NCI-H774 (cell line): ENCODE results near the gene AQP12A.

ENCODE experiments used
- DNase-seq: peaks from one replicate; lab custom pipeline; 2025; lab: John Stamatoyannopoulos, UW

Gene AQP12A

GRCh38 chr2:240708457-240708856 is 16.8 kb downstream of the AQP12A start:
- DNase-seq: no peak

- no peak for DNase-seq
These were observed 19.6 kb downstream of the AQP12A start for GRCh38 chr2:240711296-240711695.

DNA sequence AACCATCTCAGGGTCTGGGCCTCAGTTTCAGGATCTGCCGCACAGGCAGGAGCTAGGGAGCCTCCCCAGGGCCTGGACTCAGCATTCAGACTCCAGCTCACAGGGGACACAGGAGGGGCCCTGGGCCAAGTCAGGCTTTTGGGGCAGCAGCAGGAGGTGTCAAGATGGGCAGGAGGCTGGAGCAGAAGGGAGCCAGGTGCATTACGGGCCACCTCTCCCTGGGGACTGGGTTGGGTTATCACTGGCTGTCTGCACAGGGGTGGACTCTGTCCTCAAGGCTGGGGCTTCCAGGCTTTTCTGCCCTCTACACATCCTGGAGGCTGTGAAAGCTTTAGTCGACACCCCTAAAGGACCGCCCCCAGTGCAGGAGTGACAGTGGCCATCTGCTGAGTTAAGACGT is 20.0 kb downstream of the AQP12A start:
- DNase-seq: no peak

DNA sequence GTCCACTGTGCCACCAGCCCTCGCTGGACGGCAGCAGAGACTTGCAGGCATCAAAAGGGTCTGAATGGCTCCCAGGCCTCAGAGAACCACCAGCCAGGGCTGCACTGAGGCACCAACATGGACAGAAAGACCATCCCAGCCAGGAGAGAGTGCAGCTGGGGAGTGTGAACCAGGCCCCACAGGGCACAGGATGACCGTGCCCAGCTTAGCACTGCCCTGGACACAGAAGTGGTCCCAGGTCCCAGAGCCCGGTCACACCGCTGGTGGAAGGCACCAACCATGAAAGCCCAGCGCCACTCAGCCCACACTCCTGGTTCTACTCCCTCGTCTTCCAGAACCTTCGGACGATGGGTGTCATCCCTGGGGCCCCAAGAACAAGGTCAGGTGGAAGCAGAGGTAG is 20.5 kb downstream of the AQP12A start:
- no peak for DNase-seq

GRCh38 chr2:240713071-240713927 is 21.6 kb downstream of the AQP12A start:
- DNase-seq: no peak

DNA sequence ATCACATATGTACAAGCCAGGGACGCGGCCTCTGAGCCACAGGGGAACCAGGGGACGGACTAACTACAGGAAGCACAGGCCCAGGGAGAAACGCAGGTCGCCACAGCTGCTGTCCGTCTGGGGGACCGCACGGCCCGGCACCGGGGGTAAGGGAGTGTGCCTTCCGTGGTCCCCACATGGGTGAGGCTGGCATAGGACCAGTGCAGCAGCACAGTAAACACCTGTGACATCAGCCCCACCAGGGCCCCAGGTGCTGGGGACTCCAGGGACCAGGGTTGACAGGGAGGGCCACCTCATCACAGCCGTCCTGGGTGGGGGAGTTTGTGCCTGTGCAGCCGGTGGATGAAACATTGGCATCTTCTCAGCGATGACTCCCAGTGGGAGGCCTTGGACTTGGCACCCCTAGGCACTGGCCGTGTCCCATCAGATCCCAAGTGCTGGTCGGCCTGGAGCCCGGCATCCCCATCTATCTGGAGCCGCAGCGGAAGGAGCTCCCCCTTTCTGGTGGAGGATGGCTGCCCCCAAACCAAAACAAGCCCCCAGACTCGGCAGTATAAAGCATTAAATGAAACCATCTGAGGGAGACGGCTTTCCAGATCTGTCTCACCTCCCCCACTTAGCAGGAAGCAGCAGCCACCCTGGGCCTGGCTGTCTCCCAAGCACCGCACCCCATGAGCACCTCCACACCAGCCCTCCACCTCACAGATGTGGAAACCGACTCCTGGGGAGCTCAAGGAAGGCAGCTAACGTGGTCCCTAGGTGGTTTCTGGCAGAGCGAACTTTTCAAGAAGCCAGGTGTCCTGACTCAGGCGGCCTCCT is 22.5 kb downstream of the AQP12A start:
- DNase-seq: no peak

DNA sequence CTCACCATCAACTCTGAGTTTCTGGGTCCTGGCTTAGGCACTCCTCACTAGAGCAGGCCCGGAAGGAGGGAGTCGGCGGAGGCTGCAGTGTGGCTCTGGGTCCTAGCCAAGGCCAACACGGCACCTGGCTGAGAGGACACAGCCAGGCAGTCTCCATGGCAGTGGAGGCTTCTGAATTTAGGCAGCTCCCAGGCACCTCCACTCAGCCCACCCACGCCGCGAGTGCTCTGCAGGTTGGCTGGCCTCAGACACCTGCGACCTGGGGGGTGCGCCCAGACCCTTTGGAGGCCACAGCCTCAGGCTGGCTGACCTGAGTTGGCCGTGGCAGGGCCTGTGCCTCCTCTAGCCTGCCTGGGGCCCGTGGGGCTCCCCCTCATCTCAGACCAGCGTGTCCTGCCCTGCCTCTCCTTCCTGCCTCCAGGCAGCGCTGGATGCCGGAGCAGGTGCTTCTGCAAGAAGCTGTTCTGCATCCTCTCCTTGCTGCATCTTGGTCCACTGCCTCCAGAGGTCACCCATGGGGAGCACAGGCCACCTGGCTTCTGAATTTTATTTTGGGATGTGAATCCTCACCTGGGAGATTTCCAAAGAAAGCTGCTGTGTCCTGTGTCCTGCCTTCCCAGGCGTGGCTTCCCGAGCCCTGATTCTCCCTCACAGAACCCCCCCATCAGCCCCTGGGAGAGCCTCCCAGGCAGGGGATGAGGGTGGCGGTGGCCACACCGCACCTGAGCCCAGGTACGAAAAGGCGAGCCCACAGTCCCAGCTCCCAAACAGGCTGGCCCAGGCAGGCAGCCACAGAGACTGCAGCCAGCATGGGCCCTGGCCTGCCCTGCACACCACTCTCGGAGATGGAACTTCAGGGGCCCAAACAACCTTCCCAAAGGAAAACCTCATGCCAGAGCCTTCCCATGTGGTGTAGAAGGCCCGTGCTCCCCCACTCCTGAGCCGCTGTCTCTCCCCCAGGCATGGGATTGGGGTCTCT is 23.4 kb downstream of the AQP12A start:
- no peak for DNase-seq

DNA sequence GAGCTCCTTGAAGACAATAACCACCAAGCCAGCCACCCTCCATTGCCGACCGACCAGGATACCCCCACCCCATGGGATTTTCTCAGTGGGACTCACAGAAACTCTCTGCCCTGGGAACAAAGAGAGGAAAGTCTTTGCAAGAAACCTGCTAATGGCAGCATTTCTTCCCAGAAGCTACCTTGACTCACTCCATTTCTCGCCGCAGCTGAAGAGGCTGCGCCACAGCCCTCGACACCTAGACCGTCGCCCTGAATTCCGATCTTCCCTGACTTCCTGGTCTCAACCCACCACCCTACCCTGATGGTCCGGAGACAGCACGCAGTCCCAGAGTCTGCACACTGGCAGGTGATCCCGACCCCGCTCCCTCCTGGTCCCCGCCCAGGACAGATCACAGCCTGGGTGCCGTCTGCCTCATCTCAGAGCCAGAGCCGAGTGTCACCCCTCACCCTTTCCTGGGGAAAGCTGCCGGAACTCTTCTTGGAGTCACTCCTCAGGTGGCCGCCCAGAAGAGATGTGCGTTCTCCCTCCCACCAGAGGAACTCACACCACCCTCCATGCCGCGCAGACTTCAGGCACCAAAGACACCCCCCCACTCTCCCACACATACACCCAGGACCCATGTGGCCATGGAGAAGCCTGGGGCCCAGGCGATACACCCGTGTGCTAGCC is 24.6 kb downstream of the AQP12A start:
- DNase-seq: no peak

DNA sequence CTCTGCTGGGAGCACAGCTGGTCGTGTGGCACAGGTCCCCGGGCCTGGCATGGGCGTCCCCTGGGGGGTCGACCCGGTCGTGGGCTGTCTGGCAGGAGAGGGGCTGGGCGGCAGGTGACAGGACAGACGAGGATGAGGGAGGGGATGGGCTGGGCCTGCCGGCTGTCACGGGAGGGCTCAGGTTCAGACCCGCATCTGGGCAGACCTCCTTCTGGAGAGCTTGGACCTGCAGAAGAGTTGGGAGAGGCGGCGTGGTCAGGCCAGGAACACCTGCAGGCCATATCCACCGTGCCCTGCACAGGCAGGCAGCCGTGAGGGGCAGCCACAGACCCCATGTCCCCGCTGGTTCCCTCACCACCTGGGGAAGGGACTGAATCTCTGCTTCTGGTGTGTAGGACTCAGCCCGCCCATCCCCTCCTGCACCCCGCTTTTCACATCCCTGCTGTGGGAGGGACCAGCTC is 25.5 kb downstream of the AQP12A start:
- DNase-seq: no peak

DNA sequence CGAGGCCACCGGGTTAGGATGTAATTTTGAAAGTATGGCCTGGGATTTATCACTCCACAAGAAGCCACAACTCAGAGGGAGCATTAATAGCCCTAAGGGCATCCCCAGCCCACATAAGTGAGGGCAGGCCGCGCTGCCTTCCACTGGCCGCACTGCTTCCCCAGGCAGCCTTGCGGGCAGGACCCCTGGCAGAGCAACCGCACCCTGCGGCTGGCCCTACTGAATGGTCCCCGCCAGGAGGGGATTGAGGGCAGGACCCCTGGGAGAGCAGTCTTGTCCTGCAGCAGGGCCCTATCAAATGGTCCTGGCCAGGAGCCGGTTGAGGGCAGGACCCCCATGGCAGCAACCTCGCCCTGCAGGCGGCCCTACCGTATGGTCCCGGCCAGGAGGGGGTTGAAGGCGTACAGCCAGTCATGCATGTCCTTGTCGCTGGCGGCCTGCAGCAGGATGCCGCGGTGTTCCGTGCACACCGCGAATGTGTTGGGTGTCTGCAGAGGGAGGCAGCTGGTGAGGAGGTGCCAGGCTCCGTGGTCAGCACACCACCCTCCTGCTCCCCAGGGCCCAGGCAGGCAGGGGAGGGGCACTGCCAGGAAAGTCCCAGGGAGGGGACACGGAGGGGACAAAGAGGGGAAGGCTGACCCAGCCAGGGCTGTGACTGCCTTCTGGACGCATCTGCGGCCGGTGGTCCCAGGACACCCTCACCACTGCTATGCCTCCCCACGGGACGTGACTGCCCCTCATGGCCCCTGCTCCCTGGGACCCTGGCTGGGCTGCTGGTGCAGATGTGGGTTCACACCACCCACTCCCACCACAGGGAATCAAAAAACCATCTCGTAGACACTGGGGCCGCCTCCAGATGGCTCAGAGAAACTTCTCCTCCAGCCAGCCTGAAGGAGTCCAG is 26.3 kb downstream of the AQP12A start:
- DNase-seq: no peak

DNA sequence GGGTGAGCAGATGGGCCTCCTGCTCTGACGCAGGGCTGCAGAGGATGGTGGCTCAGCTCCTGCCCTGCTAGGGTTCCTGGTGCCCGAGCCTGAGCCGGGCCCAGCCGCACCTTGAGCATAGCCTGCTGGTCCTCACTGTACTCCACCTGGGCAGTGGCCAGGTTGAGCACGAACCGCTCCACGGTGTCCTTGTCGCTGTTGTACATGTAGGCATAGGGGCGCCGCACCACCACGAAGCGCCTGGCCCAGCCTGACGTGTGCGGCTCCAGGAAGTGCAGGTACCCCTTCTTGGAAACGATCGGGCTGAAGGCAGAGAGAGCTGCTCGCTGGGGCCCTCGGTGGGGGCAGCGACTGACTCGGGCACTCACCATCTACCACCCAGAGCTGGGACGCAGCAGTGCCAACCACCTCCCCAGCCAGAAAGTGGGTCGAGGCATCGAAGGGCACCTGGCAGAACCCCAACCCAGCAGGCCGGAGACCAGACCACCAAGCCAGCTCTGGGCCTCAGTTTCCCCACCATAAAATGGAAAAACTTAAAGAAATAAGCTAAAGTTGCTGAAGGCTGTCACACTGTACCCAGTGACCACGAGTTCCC is 27.3 kb downstream of the AQP12A start:
- no peak for DNase-seq

DNA sequence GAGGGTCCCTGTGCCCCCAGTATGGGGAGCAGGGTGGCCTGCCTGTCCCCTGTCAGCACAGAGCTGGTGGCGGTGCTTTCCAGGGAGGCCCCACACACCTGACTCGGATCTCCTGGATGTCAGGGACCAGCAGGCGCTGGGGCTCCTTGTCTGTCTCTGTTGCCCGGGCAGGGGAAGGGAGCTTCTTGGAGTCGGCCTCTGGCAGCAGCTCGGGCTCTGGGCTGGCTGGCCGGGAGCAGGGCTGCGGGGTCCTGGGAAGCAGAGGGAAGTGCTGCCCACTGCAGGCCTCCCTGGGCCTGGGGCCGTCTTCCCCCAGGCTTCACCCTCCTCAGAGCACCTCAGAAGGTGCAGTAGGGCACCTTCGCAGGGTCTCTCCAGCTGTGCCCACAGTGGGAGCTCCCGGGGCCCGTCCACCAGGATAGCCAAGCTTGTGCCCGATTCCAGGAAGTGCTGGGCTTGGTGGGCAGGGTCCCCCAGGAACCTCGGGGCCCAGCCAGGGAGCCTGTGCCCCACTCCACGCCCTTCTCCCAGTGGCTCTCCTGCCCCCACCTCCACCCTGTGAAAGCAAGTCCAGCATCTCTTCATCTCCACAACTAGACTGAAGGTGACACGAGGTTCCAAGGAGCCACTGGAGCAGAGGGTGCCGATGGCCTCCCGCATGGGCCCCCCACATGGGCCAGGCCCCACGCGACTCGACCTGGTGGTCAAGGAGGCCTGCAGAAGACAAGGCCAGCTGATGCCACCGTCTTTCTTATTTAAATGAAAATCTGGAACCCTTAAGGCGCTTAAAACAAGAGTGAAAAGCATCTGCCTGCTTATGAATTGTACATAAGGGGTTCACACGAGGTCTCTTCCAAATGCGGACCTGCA is 28.2 kb downstream of the AQP12A start:
- DNase-seq: no peak

DNA sequence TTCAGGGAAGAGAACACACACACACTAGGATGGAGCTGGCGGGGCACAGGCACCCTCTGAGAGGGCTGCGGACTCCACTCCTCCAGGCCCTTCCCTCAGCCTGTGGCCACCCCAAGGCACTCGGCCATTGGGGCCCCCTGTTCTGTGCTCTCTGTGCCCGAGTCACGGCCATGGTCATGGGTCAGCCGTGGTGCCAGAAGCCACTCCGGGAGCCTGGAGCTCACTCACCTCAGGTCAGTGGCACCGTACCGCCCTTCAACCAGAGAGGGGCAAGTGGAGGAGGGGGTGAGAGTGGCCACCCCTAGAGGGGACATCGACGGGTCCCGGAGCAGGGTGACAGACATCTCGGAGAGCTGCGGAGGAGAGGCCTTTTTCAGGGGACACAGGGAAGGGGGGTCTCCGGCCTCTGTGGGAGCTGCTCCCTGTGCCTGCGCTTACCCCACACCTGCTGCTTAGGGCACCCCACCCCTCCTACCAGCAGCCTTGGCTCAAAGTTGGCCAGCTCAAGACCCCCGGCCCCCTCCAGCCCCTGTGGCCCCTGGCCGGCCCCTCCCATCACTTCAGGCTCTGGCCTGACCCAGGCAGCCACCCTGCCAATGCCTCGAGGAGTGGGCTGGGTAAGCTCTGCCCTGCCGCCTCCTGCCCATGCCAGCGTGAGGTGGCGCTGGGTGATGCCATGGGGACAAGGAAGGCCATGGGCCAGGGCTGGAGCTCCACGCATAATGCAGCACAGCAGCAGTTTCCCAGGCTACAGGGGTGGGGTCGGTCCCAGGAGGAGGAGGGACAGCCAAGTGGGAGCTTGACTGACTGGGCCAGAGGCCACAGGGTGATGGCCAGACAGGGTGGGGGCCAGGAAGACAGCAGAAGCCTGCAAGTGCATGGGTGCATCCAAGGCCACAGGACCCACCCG is 29.3 kb downstream of the AQP12A start:
- no peak for DNase-seq

- no peak for DNase-seq
These were observed 30.0 kb downstream of the AQP12A start for GRCh38 chr2:240721596-240722180.

- DNase-seq: no peak
These were observed 30.7 kb downstream of the AQP12A start for GRCh38 chr2:240722376-240722775.

GRCh38 chr2:240722796-240723735 is 31.4 kb downstream of the AQP12A start:
- no peak for DNase-seq
